Mononuclear cell (primary cell): ENCODE results near the gene SUOX. TPM values are rescaled to one million over a fixed set of nuclear protein-coding genes. Genes with fewer than 3 reads are reported as not detected.
"Not testable (repeated sequence)": the region's sequence is repeated elsewhere in the genome, so short reads cannot be mapped to it uniquely, and the experiment has no call there.

Experiments used
- H3K27me3 ChIP-seq: 2 replicates; pipeline ENCODE4 v1.6.0; 2011; ENCODE audit warnings: low read length, control low read depth; ENCODE audit not compliant: insufficient read depth
- H3K4me1 ChIP-seq: 2 replicates; pipeline ENCODE4 v1.5.1; 2011; ENCODE audit warnings: mild to moderate bottlenecking, low read length, control low read depth; ENCODE audit not compliant: insufficient read depth
- H3K4me3 ChIP-seq: 2 replicates; pipeline ENCODE4 v1.5.1; 2011; ENCODE audit warnings: mild to moderate bottlenecking, low read length, moderate library complexity
- H3K9me3 ChIP-seq: 2 replicates; pipeline ENCODE4 v1.5.1; 2011; ENCODE audit warnings: low read depth, mild to moderate bottlenecking, control low read depth, low read length
- total RNA-seq: library from RNA; depleted of rRNA; stranded (reverse); fragments of >200 nt; gene quantifications from one replicate; pipeline ENCODE4 v1.2.3, GENCODE V29; 2012

Gene SUOX
- total RNA-seq, 1 donor, result 2.4 TPM

DNA sequence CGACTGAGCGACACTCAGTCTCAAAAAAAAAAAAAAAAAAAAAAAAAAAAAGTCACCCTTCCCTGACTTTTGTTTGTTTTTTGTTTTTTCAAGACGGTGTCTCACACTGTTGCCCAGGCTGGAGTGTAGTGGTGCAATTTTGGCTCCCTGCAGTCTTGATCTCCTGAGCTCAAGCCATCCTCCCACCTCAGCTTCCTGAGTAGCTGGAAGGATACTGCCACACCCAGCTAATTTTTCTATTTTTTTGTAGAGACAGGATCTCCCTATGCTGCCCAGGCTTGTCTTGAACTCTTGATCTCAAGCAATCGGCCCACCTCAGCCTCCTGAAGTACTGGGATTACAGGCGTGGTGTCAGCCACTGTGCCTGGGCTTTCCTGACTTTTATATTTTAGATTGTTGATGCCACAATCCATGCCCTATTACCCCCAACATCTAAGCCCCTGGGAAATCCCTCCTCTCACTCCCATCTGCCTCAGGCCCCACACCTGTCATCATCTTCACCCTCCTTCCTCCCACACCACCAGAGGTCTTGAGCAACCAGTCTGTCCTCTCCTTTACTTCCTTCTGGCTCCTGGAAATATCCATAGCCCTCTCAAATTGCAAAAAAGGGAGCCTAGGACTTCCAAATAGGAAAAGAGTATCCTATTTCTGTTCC, 31.6 kb downstream of the SUOX start:
- Histone ChIP-seq H3K9me3 (no peaks in the 10 kb centered on the region), H3K27me3 (no peaks in the 10 kb centered on the region), H3K4me3 (no peak overlapping the region), H3K4me1 (peaks cover 8% of the 10 kb centered on the region)

DNA sequence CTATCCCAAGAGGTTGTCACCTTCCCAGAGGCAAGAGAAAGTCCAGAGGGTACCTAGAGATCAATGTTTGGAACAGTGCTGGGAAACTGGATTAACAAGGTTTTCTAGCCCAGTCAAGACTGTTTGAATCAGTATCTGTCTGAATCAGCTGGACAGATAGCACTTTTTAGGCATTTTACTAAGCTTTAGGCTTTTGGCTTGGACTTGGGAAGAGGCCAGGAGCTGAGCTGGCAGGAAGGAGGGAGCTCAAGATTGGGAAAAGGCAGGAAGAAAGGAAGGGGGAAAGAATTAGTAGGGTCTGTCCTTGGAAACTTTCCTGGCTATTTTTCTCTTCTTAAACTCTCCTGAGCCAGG, 32.1 kb downstream of the SUOX start:
- Histone ChIP-seq H3K4me1 (peaks cover 8% of the 10 kb centered on the region), H3K27me3 (no peaks in the 10 kb centered on the region), H3K9me3 (no peaks in the 10 kb centered on the region), H3K4me3 (no peak overlapping the region)

DNA sequence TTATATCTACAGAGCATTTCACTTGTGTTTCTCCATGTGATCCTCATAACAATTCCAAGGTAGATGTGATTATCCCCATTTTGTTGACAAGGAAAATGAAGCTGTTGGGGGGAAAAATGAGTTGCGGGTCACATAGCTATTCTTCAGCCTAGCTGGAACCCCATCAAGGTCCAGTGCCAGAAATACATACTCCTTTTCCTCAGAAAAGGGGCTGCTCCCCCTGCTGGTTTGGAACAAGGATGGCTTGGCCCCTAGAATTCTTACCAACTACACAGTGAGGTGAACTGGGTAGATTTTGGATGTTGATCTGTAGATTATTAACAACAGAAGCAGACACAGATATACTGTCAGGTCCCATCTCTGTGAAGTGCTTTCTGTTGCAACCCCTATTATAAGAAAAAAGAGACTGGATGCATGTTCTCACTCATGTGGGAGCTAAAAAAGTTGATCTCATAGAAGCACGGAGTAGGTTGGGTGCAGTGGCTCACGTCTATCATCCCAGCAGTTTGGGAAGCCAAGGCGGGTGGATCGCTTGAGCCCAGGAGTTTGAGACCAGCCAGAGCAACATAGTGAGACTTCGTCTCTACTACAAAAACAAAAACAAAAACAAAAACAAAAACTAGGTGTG, 32.7 kb downstream of the SUOX start:
- H3K4me1 ChIP-seq, result peaks cover 8% of the 10 kb centered on the region
- no peaks in the 10 kb centered on the region for H3K9me3 ChIP-seq
- H3K4me3 ChIP-seq, result no peak overlapping the region
- H3K27me3 ChIP-seq, result no peaks in the 10 kb centered on the region

DNA sequence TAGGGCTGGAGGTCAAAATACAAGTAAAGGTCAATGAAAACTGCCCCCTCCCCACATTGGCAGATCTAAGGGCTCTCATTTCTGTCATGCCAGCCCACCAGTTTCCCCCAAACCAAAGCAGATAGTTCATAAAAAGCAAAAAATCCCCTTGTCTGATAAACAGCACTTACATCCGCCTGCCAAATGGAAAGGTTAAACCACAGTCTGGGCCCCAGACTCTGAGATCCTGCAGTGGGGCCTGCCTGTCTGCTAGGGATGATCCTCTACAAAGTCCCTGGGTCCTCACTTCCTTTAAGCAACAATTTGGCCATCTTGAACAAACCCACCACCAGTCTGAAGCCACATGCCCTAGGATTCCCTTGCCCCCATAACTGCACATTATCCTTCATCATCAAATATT, 34.9 kb downstream of the SUOX start:
- no peaks in the 10 kb centered on the region for H3K9me3 ChIP-seq
- H3K4me1 ChIP-seq, result peaks cover 8% of the 10 kb centered on the region
- H3K27me3 ChIP-seq, result no peaks in the 10 kb centered on the region
- H3K4me3 ChIP-seq, result no peak overlapping the region

DNA sequence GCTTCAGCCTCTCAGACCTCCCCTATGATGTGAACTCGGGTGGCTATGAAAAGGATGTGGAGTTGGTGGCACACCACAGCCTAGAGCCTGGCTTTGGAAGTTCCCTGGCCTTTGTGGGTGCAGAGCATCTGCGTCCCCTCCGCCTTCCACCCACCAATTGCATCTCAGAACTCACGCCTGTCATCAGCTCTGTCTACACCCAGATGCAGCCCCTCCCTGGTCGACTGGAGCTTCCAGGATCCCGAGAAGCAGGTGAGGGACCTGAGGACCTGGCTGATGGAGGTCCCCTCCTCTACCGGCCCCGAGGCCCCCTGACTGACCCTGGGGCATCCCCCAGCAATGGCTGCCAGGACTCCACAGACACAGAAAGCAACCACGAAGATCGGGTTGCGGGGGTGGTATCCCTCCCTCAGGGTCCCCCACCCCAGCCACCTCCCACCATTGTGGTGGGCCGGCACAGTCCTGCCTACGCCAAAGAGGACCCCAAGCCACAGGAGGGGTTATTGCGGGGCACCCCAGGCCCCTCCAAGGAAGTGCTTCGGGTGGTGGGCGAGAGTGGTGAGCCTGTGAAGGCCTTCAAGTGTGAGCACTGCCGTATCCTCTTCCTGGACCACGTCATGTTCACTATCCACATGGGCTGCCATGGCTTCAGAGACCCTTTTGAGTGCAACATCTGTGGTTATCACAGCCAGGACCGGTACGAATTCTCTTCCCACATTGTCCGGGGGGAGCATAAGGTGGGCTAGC, 37.7 kb downstream of the SUOX start:
- Histone ChIP-seq H3K4me1 (peaks cover 8% of the 10 kb centered on the region), H3K27me3 (no peaks in the 10 kb centered on the region), H3K9me3 (no peaks in the 10 kb centered on the region), H3K4me3 (no peak overlapping the region)

DNA sequence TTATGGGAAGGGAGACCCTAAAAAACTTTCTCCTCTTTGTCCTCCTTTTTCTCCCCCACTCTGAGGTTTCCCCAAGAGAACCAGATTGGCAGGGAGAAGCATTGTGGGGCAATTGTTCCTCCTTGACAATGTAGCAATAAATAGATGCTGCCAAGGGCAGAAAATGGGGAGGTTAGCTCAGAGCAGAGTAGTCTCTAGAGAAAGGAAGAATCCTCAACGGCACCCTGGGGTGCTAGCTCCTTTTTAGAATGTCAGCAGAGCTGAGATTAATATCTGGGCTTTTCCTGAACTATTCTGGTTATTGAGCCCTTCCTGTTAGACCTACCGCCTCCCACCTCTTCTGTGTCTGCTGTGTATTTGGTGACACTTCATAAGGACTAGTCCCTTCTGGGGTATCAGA, 40.1 kb downstream of the SUOX start:
- H3K4me1 ChIP-seq, result peaks cover 11% of the 10 kb centered on the region
- no peaks in the 10 kb centered on the region for H3K9me3 ChIP-seq
- H3K27me3 ChIP-seq, result no peaks in the 10 kb centered on the region
- H3K4me3 ChIP-seq, result no peak overlapping the region

DNA sequence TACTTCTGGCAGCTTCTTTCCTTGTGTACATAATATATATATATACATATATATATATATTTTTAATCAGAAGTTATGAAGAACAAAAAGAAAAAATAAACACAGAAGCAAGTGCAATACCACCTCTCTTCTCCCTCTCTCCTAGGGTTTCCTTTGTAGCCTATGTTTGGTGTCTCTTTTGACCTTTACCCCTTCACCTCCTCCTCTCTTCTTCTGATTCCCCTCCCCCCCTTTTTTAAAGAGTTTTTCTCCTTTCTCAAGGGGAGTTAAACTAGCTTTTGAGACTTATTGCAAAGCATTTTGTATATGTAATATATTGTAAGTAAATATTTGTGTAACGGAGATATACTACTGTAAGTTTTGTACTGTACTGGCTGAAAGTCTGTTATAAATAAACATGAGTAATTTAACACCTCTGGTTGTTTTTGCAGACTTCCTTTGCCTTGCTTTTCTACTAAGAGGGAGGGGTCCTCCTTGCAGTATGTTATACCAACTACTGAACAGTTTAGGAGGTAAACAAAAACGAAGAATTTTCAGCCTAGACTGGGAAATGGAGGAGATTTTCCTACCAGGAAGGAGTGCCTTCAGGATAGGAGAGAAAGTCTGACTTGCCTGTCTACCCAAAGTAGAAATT, 41.1 kb downstream of the SUOX start:
- H3K4me3 ChIP-seq, result no peak overlapping the region

DNA sequence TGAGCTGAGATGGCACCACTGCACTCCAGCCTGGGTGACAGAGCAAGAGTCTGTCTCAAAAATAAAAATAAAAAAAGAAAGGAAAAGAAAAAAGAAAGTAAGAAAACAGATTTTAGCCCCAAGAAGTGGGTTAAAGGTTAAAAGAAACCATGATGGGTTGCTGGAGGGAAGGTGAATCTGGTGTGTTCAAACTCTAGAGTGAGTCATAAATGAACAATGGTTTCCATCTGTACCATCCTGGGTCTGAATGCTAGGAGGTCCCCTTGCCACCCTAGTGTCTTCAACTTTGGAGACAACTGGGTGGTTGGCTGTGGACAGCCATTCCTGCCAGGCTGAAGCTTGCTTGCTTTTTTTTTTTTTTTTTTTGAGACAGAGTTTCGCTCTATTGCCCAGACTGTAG, 43.1 kb downstream of the SUOX start:
- Histone ChIP-seq H3K9me3 (no peaks in the 10 kb centered on the region), H3K4me1 (peaks cover 21% of the 10 kb centered on the region), H3K4me3 (no peak overlapping the region), H3K27me3 (no peaks in the 10 kb centered on the region)

More for the DNA sequence above, 41.1 kb downstream of the SUOX start:
- H3K9me3 ChIP-seq, result no peaks in the 10 kb centered on the region
- H3K27me3 ChIP-seq, result no peaks in the 10 kb centered on the region
- peaks cover 16% of the 10 kb centered on the region for H3K4me1 ChIP-seq

DNA sequence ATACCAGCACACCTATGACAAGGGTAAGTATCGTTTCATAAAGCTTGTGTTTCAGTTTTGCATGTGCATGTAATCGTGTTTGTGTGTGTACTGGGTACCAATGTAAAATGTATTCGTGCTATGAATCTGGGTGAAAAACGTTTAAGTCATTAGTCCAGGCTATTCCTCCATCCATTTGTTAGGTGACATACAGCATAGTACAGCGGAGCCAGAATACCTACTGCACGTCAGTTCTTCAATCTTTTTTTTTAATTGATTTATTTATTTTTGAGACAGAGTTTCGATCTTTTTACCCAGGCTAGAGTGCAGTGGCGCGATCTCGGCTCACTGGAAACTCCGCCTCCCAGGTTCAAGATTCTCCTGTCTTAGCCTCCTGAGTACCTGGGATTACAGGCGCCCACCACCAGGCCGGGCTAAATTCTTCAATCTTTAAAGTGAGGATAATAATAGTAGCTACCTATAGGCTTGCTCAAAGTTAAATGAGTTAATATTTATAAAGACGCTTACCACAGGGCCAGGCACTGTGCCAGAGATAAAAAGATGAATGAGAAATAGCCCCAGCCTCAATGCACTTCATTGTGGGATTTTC, 44.0 kb downstream of the SUOX start:
- no peaks in the 10 kb centered on the region for H3K9me3 ChIP-seq
- H3K27me3 ChIP-seq, result no peaks in the 10 kb centered on the region
- peak overlapping the region; percentile 66 for H3K4me3 ChIP-seq
- H3K4me1 ChIP-seq, result peaks cover 21% of the 10 kb centered on the region

DNA sequence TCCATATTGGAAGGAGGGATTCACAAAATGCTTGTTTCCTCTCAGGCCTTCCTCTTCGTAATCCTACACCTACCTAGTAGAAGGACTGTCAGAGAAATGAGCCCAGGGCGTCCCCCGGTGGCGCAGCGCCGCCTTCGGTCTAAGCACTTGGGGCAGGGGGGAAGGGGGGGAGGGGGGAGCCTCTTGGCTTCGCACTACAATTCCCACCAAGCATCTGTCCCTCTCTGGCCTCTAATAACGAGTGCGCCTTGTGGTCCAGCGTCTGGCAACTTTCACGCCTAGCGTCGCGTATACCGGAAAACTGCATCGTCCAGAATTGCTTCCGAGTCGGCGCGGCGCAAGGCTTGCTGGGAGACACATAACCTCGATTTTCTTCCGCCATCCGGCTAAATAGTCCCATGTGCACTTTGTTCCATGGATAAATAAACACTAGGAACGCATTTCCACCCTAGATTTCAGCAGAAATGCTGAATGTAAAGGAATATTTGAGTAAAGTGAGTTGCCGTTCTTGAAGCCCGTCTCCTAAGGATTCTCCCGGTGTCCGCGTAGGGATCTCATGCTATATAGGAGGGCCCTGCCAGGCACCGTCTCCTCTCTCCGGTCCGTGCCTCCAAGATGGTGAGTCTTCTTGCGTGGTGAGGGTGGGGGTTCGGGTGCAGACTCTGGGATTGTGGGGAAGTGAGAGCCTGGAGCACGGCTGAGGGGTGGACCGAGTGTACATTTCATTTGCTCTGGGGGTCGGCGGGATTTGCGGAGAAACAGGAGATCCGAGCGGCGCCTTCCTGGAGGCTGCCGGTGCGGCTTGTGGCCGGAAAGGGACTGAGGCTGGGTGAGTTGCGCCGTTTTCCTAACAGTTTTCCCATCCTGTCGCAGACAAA, 44.7 kb downstream of the SUOX start, which contains the start of gene RPS26:
Gene RPS26, plus strand, starts transcription at position 367 of the 878 bp plus-strand sequence. Its CDS starts 249 bp downstream, at position 616.
- Histone ChIP-seq H3K27me3 (no peaks in the 10 kb centered on the region), H3K9me3 (no peaks in the 10 kb centered on the region), H3K4me3 (peak within 1 kb of the TSS; percentile 66), H3K4me1 (peaks cover 21% of the 10 kb centered on the region)

DNA sequence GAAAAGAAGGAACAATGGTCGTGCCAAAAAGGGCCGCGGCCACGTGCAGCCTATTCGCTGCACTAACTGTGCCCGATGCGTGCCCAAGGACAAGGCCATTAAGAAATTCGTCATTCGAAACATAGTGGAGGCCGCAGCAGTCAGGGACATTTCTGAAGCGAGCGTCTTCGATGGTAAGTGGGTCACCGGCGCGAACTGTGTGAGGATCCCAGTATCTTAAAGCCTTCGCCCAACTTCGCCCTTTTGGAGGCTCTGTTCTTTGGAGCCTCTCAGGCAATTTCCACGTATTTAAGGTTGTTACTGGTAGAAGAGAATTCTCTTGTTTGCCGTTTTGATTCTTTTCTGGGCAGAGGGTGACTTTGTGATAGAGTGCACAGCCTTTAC, 45.3 kb downstream of the SUOX start:
- not testable (repeated sequence) for H3K9me3 ChIP-seq, H3K27me3 ChIP-seq
- H3K4me3 ChIP-seq, result peak overlapping the region; percentile 66
- H3K4me1 ChIP-seq, result peaks cover 21% of the 10 kb centered on the region

DNA sequence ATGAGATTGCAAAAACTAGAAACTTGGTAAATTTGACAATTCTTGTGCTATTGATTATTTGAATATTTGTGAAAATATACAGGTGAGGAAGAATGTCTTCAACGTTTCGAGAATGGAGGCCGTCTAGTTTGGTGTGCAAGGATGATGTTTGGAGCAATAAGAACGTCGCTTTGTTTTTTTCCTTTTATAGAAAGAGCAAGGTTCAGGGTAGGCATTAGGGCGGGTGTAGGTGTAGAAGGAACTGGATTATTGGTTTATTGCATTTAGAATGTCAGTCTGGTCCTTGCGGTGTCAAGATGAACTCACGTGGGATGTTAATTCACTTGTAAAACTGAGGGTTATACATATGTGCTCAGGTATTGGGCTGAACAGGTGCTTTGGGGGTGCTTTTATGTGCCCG, 45.8 kb downstream of the SUOX start:
- Histone ChIP-seq H3K4me3 (peak overlapping the region; percentile 66), H3K4me1 (peaks cover 21% of the 10 kb centered on the region), H3K27me3 (no peaks in the 10 kb centered on the region), H3K9me3 (no peaks in the 10 kb centered on the region)

DNA sequence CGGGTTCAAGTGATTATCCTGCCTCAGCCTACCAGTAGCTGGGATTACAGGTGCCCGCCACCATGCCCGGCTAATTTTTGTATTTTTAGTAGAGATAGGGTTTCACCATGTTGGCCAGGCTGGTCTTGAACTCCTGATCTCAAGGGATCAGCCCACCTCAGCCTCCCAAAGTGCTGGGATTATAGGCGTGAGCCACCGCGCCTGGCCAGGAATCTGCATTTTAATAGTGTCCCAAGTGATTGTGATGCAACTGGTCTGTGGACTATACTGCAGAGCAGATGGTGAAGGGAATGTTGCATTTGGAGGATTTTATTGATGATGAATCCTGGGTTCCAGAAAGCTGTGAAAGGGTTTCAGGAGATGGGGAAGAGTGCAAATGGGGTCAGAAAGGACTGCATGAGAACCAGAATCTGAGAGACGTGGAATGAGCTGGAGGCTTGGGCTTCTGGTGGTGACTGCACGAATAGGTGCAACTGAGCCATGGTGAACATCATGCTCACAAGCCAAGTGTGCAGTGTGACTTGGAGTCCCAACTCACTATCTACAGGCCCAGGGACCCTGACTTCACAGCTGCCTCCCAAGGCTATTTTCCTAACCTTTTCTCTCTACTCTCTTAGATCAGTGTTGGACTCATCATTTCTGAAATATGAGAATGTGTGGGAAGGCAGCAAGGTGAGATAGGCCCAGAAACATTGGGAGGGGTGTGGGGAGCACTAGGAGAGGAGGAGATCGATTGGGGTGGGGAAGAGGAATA, 49.1 kb downstream of the SUOX start:
- H3K9me3 ChIP-seq, result no peaks in the 10 kb centered on the region
- H3K27me3 ChIP-seq, result no peaks in the 10 kb centered on the region
- peaks cover 17% of the 10 kb centered on the region for H3K4me1 ChIP-seq
- no peak overlapping the region for H3K4me3 ChIP-seq
